Urinary bladder (tissue), 4 donors: ENCODE measurements around the gene DAB1. TPM values are rescaled to one million over a fixed set of nuclear protein-coding genes. Genes with fewer than 3 reads are reported as not detected.
"Not testable (repeated sequence)": the region's sequence is repeated elsewhere in the genome, so short reads cannot be mapped to it uniquely, and the experiment has no call there.

Experiments
- DNase-seq: peaks from one replicate; pipeline ENCODE4 v3.0.0-alpha.2; 2015; ENCODE audit errors: extremely low spot score
- H3K27ac ChIP-seq: one replicate; pipeline ENCODE4 v1.5.1; 2013; ENCODE audit warnings: low read depth, mild to moderate bottlenecking, moderate library complexity
- H3K36me3 ChIP-seq: one replicate; pipeline ENCODE4 v1.6.1; 2013; ENCODE audit warnings: mild to moderate bottlenecking, moderate library complexity; ENCODE audit not compliant: insufficient read depth
- H3K4me1 ChIP-seq: one replicate; pipeline ENCODE4 v1.6.1; 2013; ENCODE audit warnings: mild to moderate bottlenecking, moderate library complexity; ENCODE audit not compliant: insufficient read depth
- H3K4me3 ChIP-seq: one replicate; pipeline ENCODE4 v1.5.1; 2013; ENCODE audit warnings: low read depth, low read length
- WGBS: extraction: QIAGEN DNeasy Blood & Tissue Kit; methylation state at CpG from one replicate; pipeline ENCODE4 v1.1.7; 2013; 5-methylcytosine and 5-hydroxymethylcytosine counted together
- polyA plus RNA-seq: library from polyadenylated mRNA; stranded (reverse); fragments of 200-250 nt; gene quantifications from one replicate; pipeline ENCODE4 v1.2.3, GENCODE V29; 2013
- total RNA-seq: library from RNA; depleted of rRNA; stranded (reverse); fragments of >200 nt; gene quantifications from one replicate; pipeline ENCODE4 v1.2.3, GENCODE V29; 2014
- donor health status: healthy with polysubstance abuse.
- donor health status: healthy.

DAB1 gene
- total and polyA plus RNA-seq, 2 donors, result 0.86 to 4.9 TPM

DNA sequence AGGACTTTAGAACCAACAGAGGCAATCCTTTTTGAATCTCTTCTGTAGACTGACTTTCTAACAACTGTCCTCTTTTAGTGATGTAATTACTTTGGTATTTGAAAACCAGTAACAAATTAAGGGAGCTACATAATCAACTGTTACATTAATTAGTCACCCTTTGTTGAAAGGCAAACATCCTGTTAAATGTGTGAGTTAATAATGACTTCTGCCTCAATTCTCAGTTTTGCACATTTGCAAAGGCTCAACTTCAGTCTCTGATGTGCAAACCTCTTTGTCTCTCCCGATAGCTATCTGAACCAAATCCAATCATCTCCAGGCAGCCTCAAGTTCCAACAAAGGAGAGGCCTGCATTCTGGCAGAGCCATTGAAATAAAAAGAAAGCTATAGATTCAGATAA, 322.7 kb downstream of the DAB1 start:
- Histone ChIP-seq H3K4me3 (no peak overlapping the region), H3K4me1 (no peaks in the 10 kb centered on the region), H3K27ac (no peak overlapping the region), H3K36me3 (no peaks in the 10 kb centered on the region)
- no peak for DNase-seq
- 63% methylated on average over 1 of the region's 1 CpG for WGBS

GRCh38 chr1:57094749-57095148, 329.1 kb downstream of the DAB1 start:
- Histone ChIP-seq H3K27ac (no peak overlapping the region), H3K4me1 (no peaks in the 10 kb centered on the region), H3K36me3 (no peaks in the 10 kb centered on the region), H3K4me3 (no peak overlapping the region)
- DNase-seq, result no peak
- WGBS, result 97% methylated on average over 2 of the region's 2 CpGs

DNA sequence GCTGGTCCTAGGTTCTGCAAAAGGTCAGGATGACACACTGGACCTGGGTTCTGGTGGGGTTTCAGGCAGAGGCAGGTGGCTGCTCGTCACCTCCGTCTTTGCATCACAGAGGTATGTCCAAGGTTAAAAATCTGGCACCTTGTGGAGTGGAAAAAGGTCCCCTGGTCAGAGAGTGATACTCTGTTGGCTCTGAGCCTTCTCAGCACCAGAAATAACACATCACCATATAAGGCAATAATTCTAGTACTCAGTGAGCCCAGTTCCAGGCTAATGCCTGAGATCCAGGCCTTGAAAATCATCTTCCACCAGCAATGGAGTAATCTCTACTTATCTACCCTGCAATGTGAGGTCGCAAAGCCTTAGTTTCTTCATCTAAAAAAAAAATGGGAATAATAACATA, 330.7 kb downstream of the DAB1 start:
- H3K4me3 ChIP-seq, result no peak overlapping the region
- H3K27ac ChIP-seq, result no peak overlapping the region
- no peaks in the 10 kb centered on the region for H3K4me1 ChIP-seq
- 91% methylated on average over 3 of the region's 3 CpGs for WGBS
- no peaks in the 10 kb centered on the region for H3K36me3 ChIP-seq
- DNase-seq, result no peak

- WGBS, result 92% methylated on average over 1 of the region's 1 CpG
- H3K4me3 ChIP-seq, result no peak overlapping the region
- no peak for DNase-seq
- no peaks in the 10 kb centered on the region for H3K36me3 ChIP-seq
- no peak overlapping the region for H3K27ac ChIP-seq
- no peaks in the 10 kb centered on the region for H3K4me1 ChIP-seq
Observed at GRCh38 chr1:57091642-57092041, 332.2 kb downstream of the DAB1 start.

DNA sequence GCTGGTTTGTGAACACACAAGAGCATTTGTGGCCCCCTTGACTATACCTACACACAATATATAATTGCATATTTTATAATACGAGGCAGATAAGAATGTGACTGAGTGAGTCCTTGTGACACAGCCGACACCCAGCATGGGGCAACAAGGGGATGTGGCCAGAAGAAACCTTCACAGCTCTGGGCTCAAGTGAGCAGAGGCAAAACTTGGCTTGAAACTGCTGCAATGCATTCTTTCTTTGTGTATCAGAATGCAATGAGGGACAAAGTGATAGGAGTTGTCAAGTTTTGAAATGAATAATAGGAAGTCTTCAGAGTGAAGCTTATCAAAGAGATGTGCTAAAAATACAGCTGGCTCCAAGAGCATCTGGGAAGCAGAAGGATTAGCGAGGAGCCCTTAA, 334.0 kb downstream of the DAB1 start:
- Histone ChIP-seq H3K4me3 (no peak overlapping the region), H3K4me1 (no peaks in the 10 kb centered on the region), H3K36me3 (no peaks in the 10 kb centered on the region), H3K27ac (no peak overlapping the region)
- no peak for DNase-seq
- WGBS, result 82% methylated on average over 3 of the region's 3 CpGs

GRCh38 chr1:57089221-57089620, 334.6 kb downstream of the DAB1 start:
- 93% methylated on average over 4 of the region's 4 CpGs for WGBS
- Histone ChIP-seq H3K4me1 (no peaks in the 10 kb centered on the region), H3K27ac (no peak overlapping the region), H3K36me3 (no peaks in the 10 kb centered on the region), H3K4me3 (no peak overlapping the region)
- DNase-seq, result no peak

DNA sequence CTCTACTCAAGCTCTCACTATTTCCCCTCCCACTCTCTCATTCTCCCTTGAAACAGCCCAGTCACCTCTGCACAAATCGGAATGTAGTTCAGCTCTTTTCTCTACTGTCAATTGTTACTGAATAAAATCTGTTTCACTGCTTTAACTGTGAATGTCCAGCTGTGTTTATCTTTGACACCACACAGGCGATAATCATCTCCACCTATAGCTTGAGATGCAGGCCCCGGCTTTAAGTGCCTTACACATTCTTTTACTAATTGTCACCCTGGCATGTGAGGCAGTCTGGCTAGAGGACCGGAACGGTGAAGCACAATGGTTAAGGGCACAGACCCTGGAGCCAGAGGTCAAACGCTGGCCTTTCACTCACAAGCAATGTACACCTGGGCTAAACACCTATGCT, 335.2 kb downstream of the DAB1 start:
- H3K4me3 ChIP-seq, result no peak overlapping the region
- WGBS, result 83% methylated on average over 6 of the region's 6 CpGs
- H3K27ac ChIP-seq, result no peak overlapping the region
- no peaks in the 10 kb centered on the region for H3K4me1 ChIP-seq
- no peak for DNase-seq
- H3K36me3 ChIP-seq, result no peaks in the 10 kb centered on the region

- 80% methylated on average over 2 of the region's 3 CpGs for WGBS
- not testable (repeated sequence) for H3K4me3 ChIP-seq, H3K27ac ChIP-seq, DNase-seq, H3K36me3 ChIP-seq, H3K4me1 ChIP-seq
Observed at GRCh38 chr1:57087660-57088059, 336.2 kb downstream of the DAB1 start.

DNA sequence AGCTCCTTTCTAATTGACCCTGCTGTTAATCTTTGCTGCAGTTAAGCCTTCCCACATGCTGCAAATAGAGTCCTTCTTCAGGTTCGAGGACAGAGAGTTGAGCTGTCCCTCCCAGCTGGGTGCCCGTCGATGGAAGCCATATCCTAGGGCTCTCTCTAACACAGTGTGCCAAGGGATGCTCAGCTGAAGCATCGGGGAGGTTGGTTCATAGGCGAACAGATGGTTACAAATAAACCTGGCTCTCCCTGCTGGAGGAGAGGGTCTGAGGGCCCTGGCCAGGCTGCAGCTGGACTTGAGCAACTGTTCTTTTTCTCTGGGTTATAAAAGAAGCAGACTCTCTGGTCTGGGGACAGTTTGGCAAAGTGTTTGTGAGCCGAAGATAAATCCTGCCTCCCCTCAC, 337.7 kb downstream of the DAB1 start:
- H3K36me3 ChIP-seq, result no peaks in the 10 kb centered on the region
- no peak for DNase-seq
- 44% methylated on average over 6 of the region's 6 CpGs for WGBS

DNA sequence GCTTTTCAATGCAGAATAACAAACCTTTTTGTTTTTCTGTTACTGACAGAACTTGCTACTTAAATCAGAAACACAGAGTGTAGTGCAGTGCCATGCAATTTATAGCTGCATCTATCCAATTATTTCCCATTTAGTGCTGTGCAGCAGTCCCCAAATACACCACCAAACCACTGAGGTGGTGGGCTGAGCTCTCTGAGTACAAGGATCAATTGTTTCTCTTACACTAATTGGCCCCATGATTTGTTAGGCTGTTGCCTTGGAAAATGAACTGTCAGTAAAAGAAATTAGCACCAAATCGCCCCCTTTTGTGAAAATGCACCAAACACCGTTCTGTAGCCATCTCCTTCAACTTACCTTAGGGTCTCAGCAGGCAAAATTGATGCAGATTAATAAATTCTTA, 339.2 kb downstream of the DAB1 start:
- Histone ChIP-seq H3K4me3 (no peak overlapping the region), H3K36me3 (no peaks in the 10 kb centered on the region), H3K4me1 (no peaks in the 10 kb centered on the region), H3K27ac (no peak overlapping the region)
- WGBS, result 87% methylated on average over 2 of the region's 2 CpGs
- DNase-seq, result no peak

More for the DNA sequence above, 337.7 kb downstream of the DAB1 start:
- Histone ChIP-seq H3K4me3 (no peak overlapping the region), H3K4me1 (no peaks in the 10 kb centered on the region), H3K27ac (no peak overlapping the region)

DNA sequence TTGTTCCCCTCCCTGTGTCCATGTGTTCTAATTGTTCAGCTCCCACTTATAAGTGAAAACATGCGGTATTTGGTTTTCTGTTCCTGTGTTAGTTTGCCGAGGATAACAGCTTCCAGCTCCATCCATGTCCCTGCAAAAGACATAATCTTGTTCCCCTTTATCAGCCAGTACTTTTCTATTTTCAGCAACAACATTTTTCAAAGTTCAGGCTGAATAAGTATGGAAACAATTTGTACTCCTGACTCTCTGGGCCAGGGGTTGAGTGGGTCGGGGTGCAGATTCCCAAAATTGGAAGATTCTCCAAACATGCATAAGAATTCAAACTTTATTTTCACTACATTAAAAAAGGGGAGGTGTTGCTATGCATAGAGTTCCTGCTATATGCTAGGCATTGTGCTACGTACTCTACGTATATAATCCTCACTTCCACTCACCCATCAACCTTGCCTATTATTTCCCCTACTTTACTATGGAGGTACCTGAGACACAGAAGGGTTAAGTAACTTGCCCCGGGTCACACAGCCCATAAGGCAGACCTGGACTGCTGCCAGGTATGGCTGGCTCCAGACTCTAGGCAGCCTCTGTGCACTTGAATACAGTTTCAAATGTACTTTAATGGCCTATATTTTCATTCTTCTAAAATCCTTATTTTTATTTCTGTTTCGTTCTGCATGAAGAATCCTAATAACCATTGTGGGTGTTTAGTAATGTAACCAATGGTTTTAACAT, 341.0 kb downstream of the DAB1 start:
- H3K4me3 ChIP-seq, result no peak overlapping the region
- no peaks in the 10 kb centered on the region for H3K36me3 ChIP-seq
- WGBS, result 62% methylated on average over 7 of the region's 7 CpGs
- no peak overlapping the region for H3K27ac ChIP-seq
- DNase-seq, result no peak
- H3K4me1 ChIP-seq, result no peaks in the 10 kb centered on the region

DNA sequence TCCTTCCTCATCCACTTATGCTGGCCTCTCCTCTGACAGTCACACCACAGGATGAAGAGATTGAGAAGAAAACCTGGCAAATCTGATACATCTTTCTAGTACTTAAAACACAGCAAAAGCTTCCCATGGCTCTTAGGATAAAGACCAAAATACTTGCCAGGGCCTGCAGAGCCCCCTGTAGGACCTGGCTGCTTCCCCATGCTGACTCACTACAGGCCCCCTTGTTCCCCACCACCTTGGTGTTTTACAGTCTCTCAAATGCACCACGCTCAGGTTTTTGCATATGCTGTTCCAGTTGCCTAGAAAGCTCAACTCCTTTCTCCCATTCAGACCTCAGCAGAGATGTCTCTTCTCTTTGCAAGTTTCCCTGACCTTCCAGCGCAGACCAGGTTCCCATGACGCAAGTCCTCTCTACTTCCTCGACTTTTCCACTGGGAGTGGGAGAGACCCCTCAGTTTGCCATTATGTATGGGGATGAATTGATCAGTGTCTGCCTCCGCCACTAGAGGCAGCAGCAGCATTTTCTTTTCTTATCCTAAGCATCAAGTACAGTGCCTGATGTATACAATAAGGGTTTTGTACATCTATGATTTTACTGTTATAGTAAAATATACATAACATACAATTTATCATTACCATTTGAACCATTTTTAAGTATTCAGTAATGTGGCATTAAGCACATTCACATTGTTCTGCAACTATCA, 344.3 kb downstream of the DAB1 start:
- no peak overlapping the region for H3K27ac ChIP-seq
- DNase-seq, result no peak
- no peaks in the 10 kb centered on the region for H3K4me1 ChIP-seq
- 94% methylated on average over 5 of the region's 5 CpGs for WGBS
- no peak overlapping the region for H3K4me3 ChIP-seq
- no peaks in the 10 kb centered on the region for H3K36me3 ChIP-seq

DNA sequence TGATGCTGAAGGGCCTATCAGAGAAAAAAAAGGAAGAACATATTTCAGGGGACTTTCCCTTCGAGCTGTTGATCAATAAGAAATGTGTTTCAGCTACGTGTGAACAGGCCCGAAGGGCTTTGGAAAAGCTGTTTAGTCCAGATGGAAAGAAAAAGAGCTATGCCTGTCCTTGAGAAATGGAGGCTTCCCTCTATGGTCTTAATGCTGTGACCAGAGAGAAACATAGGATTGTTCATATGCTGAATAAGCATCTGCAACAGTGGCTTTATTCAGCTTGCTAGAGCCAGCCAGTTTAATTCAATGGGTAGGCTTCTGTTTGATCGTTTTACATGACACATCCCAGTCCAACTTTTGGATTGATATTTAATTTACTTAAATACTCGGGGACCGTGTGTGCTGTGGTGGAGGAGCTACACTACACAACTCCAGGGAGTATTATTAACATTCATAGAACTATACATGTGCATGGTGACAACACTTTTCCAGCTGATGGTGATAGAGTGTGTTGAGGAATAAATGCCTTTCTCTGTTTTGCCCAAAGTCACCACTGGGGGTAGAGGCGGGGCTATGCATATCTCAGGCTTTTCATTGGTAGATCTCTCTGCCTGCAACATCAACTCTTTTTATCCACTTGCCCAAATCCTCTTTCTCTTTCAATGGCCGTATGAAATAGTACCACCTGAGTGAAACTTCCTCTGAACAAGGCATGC, 351.3 kb downstream of the DAB1 start:
- no peak overlapping the region for H3K4me3 ChIP-seq
- H3K27ac ChIP-seq, result no peak overlapping the region
- peaks cover 1% of the 10 kb centered on the region for H3K4me1 ChIP-seq
- no peak for DNase-seq
- 79% methylated on average over 8 of the region's 8 CpGs for WGBS
- H3K36me3 ChIP-seq, result no peaks in the 10 kb centered on the region

- no peak overlapping the region for H3K4me3 ChIP-seq
- no peaks in the 10 kb centered on the region for H3K36me3 ChIP-seq
- H3K4me1 ChIP-seq, result peaks cover 1% of the 10 kb centered on the region
- H3K27ac ChIP-seq, result no peak overlapping the region
- WGBS, result 47% methylated on average over 3 of the region's 3 CpGs
- DNase-seq, result peak; percentile 13
Observed at GRCh38 chr1:57067863-57068262, 356.0 kb downstream of the DAB1 start.
